Non-pigmented ciliary epithelial cell (primary cell): ENCODE measurements around the gene OR6P1.

ENCODE experiments used
- DNase-seq: peaks from one replicate; pipeline ENCODE4 v3.0.0-alpha.2; 2010; ENCODE audit warnings: low read depth

OR6P1 gene

GRCh38 chr1:158516966-158517365 lies 53.4 kb downstream of the OR6P1 start:
- DNase-seq, result no peak
